ENCODE results near the gene VAMP5.

VAMP5 gene

DNA sequence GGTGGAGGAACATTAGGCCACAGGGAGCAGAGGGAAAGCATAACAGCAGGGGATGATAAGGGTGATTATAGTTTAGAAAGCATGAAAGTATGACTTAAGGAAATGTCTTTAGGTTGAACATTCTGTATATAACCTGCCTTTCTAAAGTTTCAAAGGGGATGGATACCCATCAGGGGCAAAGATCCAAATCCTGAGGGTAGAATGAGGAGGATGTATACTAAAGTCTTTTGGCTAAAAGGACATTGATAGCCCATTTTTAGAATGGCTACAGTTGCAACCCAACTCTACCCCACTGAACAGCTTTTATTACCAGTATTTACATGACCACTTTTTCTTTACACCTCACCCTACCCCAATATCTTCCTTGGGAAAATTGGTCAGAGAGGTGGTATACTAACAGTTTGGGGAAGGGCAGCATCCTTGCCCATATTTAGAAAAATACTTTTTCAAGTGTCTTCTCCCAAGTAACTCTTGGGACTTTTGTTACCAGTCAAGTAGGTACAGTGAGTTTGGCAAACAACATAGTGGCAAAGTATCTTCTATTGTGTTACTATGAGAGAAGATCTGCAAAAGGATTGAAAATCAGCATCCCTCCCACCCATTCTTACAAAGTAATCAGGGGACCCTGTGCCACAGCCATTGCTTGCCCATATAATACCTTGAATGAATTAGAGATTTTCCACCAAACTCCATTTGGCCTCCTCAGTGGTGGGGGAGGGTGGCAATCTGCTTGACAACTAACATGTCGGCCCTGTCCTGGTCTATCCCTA, 37.0 kb upstream of the VAMP5 start:
- peaks cover 35% of the 10 kb centered on the region for H3F3A ChIP-seq (ENCODE audit: low read depth)
- no peak overlapping the region for H2AFZ ChIP-seq (ENCODE audit: low read length)
- peaks cover 43% of the 10 kb centered on the region for H4K20me1 ChIP-seq (ENCODE audit: insufficient read depth, low read length, poor library complexity, severe bottlenecking)
- no peak for TF ChIP-seq EZH2phosphoT487 (IDR thresholded peaks at IDR 0.05; ENCODE audit: borderline replicate concordance)
- TF ChIP-seq, protein P1, sequence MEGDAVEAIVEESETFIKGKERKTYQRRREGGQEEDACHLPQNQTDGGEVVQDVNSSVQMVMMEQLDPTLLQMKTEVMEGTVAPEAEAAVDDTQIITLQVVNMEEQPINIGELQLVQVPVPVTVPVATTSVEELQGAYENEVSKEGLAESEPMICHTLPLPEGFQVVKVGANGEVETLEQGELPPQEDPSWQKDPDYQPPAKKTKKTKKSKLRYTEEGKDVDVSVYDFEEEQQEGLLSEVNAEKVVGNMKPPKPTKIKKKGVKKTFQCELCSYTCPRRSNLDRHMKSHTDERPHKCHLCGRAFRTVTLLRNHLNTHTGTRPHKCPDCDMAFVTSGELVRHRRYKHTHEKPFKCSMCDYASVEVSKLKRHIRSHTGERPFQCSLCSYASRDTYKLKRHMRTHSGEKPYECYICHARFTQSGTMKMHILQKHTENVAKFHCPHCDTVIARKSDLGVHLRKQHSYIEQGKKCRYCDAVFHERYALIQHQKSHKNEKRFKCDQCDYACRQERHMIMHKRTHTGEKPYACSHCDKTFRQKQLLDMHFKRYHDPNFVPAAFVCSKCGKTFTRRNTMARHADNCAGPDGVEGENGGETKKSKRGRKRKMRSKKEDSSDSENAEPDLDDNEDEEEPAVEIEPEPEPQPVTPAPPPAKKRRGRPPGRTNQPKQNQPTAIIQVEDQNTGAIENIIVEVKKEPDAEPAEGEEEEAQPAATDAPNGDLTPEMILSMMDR (conservative IDR thresholded peaks at IDR 0.05; ENCODE audit: low read length), result no peak
- H3K79me2 ChIP-seq (ENCODE audit: insufficient read depth, low read length), result peaks cover 26% of the 10 kb centered on the region
- no peaks in the 10 kb centered on the region for H3K27me3 ChIP-seq (ENCODE audit: insufficient read depth, low read length, poor library complexity, severe bottlenecking)
- H3K9me3 ChIP-seq (ENCODE audit: insufficient read depth, low read depth, low read length), result no peaks in the 10 kb centered on the region
- H3K4me2 ChIP-seq (ENCODE audit: low read depth, low read length, poor library complexity, severe bottlenecking), result no peak overlapping the region
- peaks cover 70% of the 10 kb centered on the region for H3K36me3 ChIP-seq (ENCODE audit: insufficient read depth, low read length)
- no peak overlapping the region for H3K4me3 ChIP-seq (ENCODE audit: low read length, poor library complexity, severe bottlenecking)
- no peaks in the 10 kb centered on the region for H3K9me2 ChIP-seq (replicated peaks; ENCODE audit: low read depth, low read length)
- H3K4me1 ChIP-seq (ENCODE audit: insufficient read depth, low read length, poor library complexity, severe bottlenecking), result peaks cover 14% of the 10 kb centered on the region
- no peak overlapping the region for H3K9ac ChIP-seq (ENCODE audit: low read depth, low read length, poor library complexity, severe bottlenecking)

DNA sequence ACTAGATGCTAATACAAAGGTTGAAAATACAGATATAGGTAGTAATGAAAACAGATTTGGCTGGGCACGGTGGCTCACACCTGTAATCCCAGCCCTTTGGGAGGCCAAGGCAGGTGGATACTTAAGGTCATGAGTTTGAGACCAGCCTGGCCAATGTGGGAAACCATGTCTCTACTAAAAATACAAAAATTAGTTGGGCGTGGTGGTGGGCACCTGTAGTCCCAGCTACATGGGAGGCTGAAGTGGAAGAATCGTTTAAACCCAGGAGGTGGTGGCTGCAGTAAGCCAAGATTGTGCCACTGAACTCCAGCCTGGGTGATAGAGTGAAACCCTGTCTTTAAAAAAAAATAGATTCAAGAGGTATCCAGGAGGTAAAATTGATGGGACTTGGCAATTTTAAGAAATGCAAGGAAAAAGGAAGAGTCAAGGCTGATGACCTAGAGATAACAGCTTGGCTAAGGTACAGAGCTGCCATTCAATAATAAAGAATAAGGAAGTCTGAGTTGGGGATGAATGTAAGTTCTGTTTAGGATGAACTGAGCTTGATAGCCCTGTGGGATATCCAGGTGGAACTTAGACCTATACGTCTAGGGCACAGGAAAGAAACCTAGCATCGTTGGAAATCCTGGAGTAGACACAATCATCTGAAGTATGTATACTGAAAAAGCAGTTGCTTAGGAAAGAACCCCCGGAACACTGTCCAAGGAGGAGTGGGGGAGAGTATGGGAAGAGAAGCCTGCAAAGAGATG, 36.2 kb upstream of the VAMP5 start:
- H3K9ac ChIP-seq (ENCODE audit: low read depth, low read length, poor library complexity, severe bottlenecking), result no peak overlapping the region
- H3K9me2 ChIP-seq (replicated peaks; ENCODE audit: low read depth, low read length), result no peaks in the 10 kb centered on the region
- H3K4me2 ChIP-seq (ENCODE audit: low read depth, low read length, poor library complexity, severe bottlenecking), result no peak overlapping the region
- peaks cover 35% of the 10 kb centered on the region for H4K20me1 ChIP-seq (ENCODE audit: insufficient read depth, low read length, poor library complexity, severe bottlenecking)
- no peak overlapping the region for H2AFZ ChIP-seq (ENCODE audit: low read length)
- H3K9me3 ChIP-seq (ENCODE audit: insufficient read depth, low read depth, low read length), result no peaks in the 10 kb centered on the region
- peaks cover 6% of the 10 kb centered on the region for H3K4me1 ChIP-seq (ENCODE audit: insufficient read depth, low read length, poor library complexity, severe bottlenecking)
- H3K36me3 ChIP-seq (ENCODE audit: insufficient read depth, low read length), result peaks cover 70% of the 10 kb centered on the region
- H3K79me2 ChIP-seq (ENCODE audit: insufficient read depth, low read length), result peaks cover 19% of the 10 kb centered on the region
- peaks cover 34% of the 10 kb centered on the region for H3F3A ChIP-seq (ENCODE audit: low read depth)
- H3K27me3 ChIP-seq (ENCODE audit: insufficient read depth, low read length, poor library complexity, severe bottlenecking), result no peaks in the 10 kb centered on the region
- no peak overlapping the region for H3K4me3 ChIP-seq (ENCODE audit: low read length, poor library complexity, severe bottlenecking)
- no peak for TF ChIP-seq EZH2phosphoT487 (IDR thresholded peaks at IDR 0.05; ENCODE audit: borderline replicate concordance)
- TF ChIP-seq, protein P1 (conservative IDR thresholded peaks at IDR 0.05; ENCODE audit: low read length), result no peak

DNA sequence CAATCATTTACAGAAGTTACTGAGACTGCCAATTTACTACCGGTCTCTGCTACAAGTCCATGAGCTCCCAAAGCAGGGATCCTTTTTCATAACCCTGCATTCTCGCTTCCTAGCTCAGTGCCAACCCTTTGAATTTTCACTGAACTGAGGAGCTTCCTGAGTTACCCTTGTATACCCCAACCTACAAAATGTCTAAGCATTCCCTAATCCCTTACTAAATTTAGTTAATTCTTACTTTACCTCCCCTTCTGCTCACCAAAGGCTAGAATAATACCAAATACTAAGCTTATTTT, 35.7 kb upstream of the VAMP5 start:
- Histone ChIP-seq H3F3A (ENCODE audit: low read depth) (peaks cover 32% of the 10 kb centered on the region), H3K36me3 (ENCODE audit: insufficient read depth, low read length) (peaks cover 68% of the 10 kb centered on the region)

More for the DNA sequence above, 35.7 kb upstream of the VAMP5 start:
- Histone ChIP-seq H3K4me1 (ENCODE audit: insufficient read depth, low read length, poor library complexity, severe bottlenecking) (peaks cover 4% of the 10 kb centered on the region), H3K79me2 (ENCODE audit: insufficient read depth, low read length) (peaks cover 14% of the 10 kb centered on the region; the same call in 1 of the 2 replicates), H3K9me2 (replicated peaks; ENCODE audit: low read depth, low read length) (no peaks in the 10 kb centered on the region), H2AFZ (ENCODE audit: low read length) (no peak overlapping the region), H3K9ac (ENCODE audit: low read depth, low read length, poor library complexity, severe bottlenecking) (no peak overlapping the region), H3K27me3 (ENCODE audit: insufficient read depth, low read length, poor library complexity, severe bottlenecking) (no peaks in the 10 kb centered on the region), H4K20me1 (ENCODE audit: insufficient read depth, low read length, poor library complexity, severe bottlenecking) (peaks cover 30% of the 10 kb centered on the region), H3K4me2 (ENCODE audit: low read depth, low read length, poor library complexity, severe bottlenecking) (no peak overlapping the region), H3K4me3 (ENCODE audit: low read length, poor library complexity, severe bottlenecking) (no peak overlapping the region), H3K9me3 (ENCODE audit: insufficient read depth, low read depth, low read length) (no peaks in the 10 kb centered on the region)
- TF ChIP-seq EZH2phosphoT487 (IDR thresholded peaks at IDR 0.05; ENCODE audit: borderline replicate concordance), result no peak
- TF ChIP-seq, protein P1 (conservative IDR thresholded peaks at IDR 0.05; ENCODE audit: low read length), result no peak
